Ishikawa (cell line): ENCODE measurements around the gene TAGLN3.

ENCODE experiments used
- EGR1 ChIP-seq: IDR thresholded peaks from 2 replicates; pipeline ENCODE4 v1.6.1; 2012
- RAD21 ChIP-seq: IDR thresholded peaks from 2 replicates; pipeline ENCODE4 v1.6.1; 2012; ENCODE audit warnings: low read depth
- TAF1 ChIP-seq: IDR thresholded peaks from 2 replicates; pipeline ENCODE4 v1.6.1; 2012; ENCODE audit warnings: low read depth, mild to moderate bottlenecking
- YY1 ChIP-seq: IDR thresholded peaks from 2 replicates; pipeline ENCODE4 v1.6.1; 2012; ENCODE audit warnings: low read depth
- TF ChIP-seq, protein P1 (sequence below): IDR thresholded peaks from 2 replicates; pipeline ENCODE4 v1.6.1; 2012

DNA sequence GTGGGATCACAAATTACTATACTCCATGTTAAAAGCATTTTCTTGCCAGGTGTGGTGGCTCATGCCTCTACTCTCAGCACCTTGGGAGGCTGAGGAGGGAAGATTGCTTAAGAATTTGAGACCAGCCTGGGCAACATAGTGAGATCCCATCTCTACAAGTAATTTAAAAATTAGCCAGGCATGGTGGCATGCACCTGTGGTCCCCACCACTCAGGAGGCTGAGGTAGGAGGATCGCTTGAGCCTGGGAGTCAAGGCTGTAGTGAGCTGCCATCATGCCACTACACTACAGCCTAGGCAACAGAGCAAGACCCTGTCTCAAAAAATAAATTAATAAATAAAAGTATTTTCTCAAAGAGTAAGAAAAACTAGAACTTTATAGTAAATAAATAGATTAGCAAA, 42.8 kb upstream of the TAGLN3 start:
- no peak for TF ChIP-seq EGR1
- TF ChIP-seq RAD21, result no peak
- TF ChIP-seq YY1, result no peak
- no peak for TF ChIP-seq TAF1
- TF ChIP-seq, protein P1, sequence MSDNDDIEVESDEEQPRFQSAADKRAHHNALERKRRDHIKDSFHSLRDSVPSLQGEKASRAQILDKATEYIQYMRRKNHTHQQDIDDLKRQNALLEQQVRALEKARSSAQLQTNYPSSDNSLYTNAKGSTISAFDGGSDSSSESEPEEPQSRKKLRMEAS, result no peak
